ENCODE results near the gene TMEM17. TPM values are rescaled to one million over a fixed set of nuclear protein-coding genes. Genes with fewer than 3 reads are reported as not detected.

Gene TMEM17
- total and polyA plus RNA-seq, 9 of the 15 experiments (the other 6 are each of a cell fraction or from before 2014, with no cell fraction given) = 0.58 to 2.2 (median 1.2) TPM

- TF ChIP-seq, protein P1, sequence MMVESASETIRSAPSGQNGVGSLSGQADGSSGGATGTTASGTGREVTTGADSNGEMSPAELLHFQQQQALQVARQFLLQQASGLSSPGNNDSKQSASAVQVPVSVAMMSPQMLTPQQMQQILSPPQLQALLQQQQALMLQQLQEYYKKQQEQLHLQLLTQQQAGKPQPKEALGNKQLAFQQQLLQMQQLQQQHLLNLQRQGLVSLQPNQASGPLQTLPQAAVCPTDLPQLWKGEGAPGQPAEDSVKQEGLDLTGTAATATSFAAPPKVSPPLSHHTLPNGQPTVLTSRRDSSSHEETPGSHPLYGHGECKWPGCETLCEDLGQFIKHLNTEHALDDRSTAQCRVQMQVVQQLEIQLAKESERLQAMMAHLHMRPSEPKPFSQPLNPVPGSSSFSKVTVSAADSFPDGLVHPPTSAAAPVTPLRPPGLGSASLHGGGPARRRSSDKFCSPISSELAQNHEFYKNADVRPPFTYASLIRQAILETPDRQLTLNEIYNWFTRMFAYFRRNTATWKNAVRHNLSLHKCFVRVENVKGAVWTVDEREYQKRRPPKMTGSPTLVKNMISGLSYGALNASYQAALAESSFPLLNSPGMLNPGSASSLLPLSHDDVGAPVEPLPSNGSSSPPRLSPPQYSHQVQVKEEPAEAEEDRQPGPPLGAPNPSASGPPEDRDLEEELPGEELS (CRISPR knock-in tag; IDR thresholded peaks at IDR 0.05; ENCODE audit: borderline replicate concordance) = no peak
- no peak for TF ChIP-seq CCNT2 (IDR thresholded peaks at IDR 0.05; ENCODE audit: borderline replicate concordance, extremely low read depth, insufficient read length, low read depth, low read length)
Measured at GRCh38 chr2:62527478-62528210, 21.6 kb upstream of the TMEM17 start (continued).

DNA sequence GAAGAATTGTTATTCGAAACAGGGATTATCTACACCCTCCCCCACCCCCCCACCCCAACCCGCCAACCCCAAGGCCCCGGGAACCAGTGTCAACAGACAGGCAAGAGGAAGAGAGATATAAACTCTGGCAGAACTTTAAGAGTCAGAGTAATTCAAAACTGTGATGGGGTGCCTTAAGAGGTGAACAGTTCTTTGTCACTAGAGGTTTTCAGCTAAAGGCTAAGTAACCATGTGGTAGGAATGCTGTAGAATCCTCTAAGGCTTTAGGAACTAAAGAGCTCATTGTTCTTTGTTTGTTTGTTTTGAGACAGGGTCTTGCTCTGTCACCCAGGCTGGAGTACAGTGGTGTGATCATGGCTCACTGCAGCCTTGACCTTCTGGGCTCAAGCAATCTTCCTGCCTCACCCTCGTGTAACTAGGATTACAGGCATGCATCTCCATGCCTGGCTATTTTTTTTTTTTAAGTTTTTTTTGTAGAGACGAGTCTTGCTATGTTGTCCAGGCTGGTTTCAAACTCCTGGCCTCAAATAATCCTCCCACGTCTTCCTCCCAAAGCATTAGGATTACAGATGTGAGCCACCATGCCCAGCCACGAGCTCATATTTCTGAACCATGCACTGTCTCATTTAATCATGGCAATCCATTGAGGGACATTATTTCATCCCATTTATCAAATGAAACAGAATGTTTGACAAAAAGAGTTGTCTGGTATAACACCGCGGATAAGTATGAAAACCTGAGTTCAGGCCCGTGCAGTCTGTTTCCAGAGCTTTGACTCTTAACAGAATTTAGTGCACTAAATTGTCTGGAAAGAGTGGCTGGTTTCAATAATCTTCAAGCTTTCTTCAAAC is 20.8 kb upstream of the TMEM17 start:
- no peak overlapping the region for H3K27ac ChIP-seq (ENCODE audit: extremely low read depth, low read depth, low read length)
- no peak overlapping the region for H3K9ac ChIP-seq (ENCODE audit: insufficient read depth in 1 of 2, low read depth in 2 of 2, low read length in 2 of 2)
- TF ChIP-seq, protein P2, sequence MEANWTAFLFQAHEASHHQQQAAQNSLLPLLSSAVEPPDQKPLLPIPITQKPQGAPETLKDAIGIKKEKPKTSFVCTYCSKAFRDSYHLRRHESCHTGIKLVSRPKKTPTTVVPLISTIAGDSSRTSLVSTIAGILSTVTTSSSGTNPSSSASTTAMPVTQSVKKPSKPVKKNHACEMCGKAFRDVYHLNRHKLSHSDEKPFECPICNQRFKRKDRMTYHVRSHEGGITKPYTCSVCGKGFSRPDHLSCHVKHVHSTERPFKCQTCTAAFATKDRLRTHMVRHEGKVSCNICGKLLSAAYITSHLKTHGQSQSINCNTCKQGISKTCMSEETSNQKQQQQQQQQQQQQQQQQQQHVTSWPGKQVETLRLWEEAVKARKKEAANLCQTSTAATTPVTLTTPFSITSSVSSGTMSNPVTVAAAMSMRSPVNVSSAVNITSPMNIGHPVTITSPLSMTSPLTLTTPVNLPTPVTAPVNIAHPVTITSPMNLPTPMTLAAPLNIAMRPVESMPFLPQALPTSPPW (CRISPR knock-in tag; IDR thresholded peaks at IDR 0.05) = 0 out of 2 replicates have a peak, but pooled peaks have one; percentile 17
- TF ChIP-seq SIN3B (IDR thresholded peaks at IDR 0.05; ENCODE audit: low read depth) = no peak

More for the DNA sequence above, 20.8 kb upstream of the TMEM17 start:
- DNase-seq (ENCODE audit: extremely low read depth in 1 of 4, low spot score in 3 of 4) (peak in 2 of 4 experiments; percentile 11 to 34), ATAC-seq (peak; percentile 73), FAIRE-seq (no peak)
- BruUV-seq (replicated peaks) = no TSS peak
- Histone ChIP-seq H3K4me3 (no peak overlapping the region), H3K9me3 (replicated peaks; ENCODE audit: control insufficient read depth, insufficient read depth, low read depth, low read length) (no peaks in the 10 kb centered on the region), H3K36me3 (ENCODE audit: control insufficient read depth, insufficient read depth, low read length) (no peaks in the 10 kb centered on the region), H3K4me2 (ENCODE audit: insufficient read depth, low read length) (no peak overlapping the region), H2AFZ (ENCODE audit: low read depth, low read length) (peak overlapping the region; percentile 52), H3K27me3 (ENCODE audit: control insufficient read depth in 2 of 2, insufficient read depth in 2 of 2, low read length in 2 of 2) (no peaks in the 10 kb centered on the region), H3K4me1 (replicated peaks in 1 of 2; ENCODE audit: control insufficient read depth in 2 of 2, insufficient read depth in 2 of 2, low read length in 2 of 2) (peaks cover 0 to 14% of the 10 kb centered on the region in 2 experiments; a peak in 4 of 5 replicates), H4K20me1 (replicated peaks; ENCODE audit: control insufficient read depth, insufficient read depth, low read length) (no peaks in the 10 kb centered on the region), H3K9me1 (ENCODE audit: control insufficient read depth, insufficient read depth, low read length) (no peaks in the 10 kb centered on the region), H3K79me2 (ENCODE audit: control insufficient read depth, insufficient read depth, low read length) (no peaks in the 10 kb centered on the region)
- in situ Hi-C loops (cut with MboI) = no loop called here
- intact Hi-C loops (cut with micrococcal nuclease) = no loop called here
- CTCF ChIA-PET (ENCODE audit: low intra/inter-chr PET ratio) = no interaction called here
- WGBS (ENCODE audit: insufficient coverage, low coverage, missing lambda C conversion rate) = 46% methylated on average over 8 of the region's 10 CpGs
- POLR2A ChIA-PET = interaction anchor here (0.6 to 1.0 kb wide), 3 partner anchors 10 to 362 kb away, joined by 3 to 4 read pairs (median 3); no protein-coding TSS in a partner anchor
